MV-4-11 (cell line): ENCODE measurements around the gene RGS9BP.
A peak's percentile ranks its signal among the peaks of the same experiment; 100 is the strongest.
"Not testable (repeated sequence)": the region's sequence is repeated elsewhere in the genome, so short reads cannot be mapped to it uniquely, and the experiment has no call there.

ENCODE experiments used
- DNase-seq: peaks from one replicate; lab custom pipeline; 2025; lab: John Stamatoyannopoulos, UW

Gene RGS9BP, protein sequence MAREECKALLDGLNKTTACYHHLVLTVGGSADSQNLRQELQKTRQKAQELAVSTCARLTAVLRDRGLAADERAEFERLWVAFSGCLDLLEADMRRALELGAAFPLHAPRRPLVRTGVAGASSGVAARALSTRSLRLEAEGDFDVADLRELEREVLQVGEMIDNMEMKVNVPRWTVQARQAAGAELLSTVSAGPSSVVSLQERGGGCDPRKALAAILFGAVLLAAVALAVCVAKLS

DNA sequence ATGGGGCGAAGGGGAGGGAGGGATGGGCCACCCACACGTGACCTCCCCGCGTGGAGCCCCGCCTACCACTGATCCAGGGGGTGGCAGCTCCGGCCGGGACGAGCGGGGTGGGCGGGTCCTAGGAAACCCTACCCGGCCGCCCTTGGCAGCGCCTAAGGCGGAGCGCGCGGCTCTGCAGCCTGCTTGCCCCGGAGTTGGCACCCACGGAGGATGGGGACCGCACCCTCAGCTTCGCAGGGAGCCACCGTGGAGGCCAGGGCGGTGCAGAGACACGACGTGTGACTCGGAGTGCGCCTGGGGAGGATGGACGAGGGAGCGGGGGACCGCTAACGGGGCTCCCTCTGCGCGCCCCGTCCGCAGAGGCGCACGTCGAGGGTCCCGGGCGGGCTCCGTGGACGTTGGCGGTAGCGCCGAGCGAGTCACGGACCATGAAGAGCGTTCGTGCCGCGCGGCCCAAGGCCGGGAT lies at the start of gene RGS9BP:
TSS of gene RGS9BP (plus strand) at position 129 of the 466 bp plus-strand sequence. CDS start 416 bp downstream, outside the sequence.
- DNase-seq, result peak; percentile 82

DNA sequence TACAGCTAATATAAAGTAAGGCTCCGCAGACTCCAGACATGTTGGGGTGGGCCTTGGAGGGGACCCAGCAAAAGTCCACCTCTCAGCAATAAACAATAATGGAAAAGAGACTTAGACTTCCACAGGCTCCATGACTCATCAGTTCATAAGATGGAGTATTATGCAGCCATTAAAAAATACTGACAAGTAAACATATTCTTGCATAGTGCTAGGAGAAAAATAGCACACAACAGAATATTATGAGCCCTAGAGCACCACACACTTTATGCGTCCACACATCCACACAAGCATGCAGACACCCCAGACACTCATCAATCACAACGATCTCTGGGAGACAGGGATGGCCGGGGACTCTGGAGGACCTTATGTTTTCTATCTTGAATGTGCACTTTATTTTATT lies 48.7 kb upstream of the RGS9BP start:
- DNase-seq, result no peak

GRCh38 chr19:32627714-32628270 lies 47.9 kb upstream of the RGS9BP start:
- no peak for DNase-seq

GRCh38 chr19:32630338-32630737 lies 45.3 kb upstream of the RGS9BP start:
- peak; percentile 41 for DNase-seq

DNA sequence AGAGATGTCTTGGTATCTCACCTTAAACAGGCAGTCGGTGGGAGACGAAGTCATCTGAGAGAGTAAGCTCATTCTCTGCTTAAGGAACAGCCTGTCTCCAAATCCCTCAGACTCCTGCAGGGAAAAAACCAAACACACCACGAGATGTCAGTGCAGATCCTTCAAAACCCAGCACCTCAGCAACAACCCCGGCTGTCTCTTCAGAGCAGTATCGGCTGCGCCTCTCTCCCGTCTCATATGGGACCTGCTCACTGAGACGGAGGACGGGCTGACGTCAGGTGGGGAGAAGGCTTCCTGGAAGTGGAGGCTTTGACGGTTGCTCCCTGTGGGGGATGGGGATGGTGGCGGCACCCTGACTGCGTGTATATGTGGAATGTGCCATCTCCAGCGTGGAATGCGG lies 44.3 kb upstream of the RGS9BP start:
- DNase-seq, result no peak

GRCh38 chr19:32637480-32637879 lies 38.2 kb upstream of the RGS9BP start:
- no peak for DNase-seq

DNA sequence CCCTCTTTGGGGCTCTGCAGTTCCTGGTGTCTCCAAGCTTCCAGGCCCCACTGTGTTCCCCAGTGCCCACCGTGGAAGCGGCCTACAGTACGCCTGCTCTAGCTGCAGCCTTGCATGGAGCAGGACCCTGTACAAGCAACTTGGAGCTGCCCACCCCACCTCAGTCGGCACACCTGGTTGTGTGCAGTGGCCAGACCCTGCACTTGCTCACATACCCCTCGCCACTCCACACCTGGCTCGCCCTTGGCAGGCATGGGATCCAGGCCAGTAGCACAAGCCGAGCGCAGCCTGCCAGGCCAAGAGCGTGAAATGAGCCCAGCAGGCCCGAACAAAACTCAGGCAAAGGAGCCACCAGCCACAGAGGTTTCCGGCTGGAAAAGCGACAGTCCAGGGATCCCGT lies 37.0 kb upstream of the RGS9BP start:
- DNase-seq, result no peak

DNA sequence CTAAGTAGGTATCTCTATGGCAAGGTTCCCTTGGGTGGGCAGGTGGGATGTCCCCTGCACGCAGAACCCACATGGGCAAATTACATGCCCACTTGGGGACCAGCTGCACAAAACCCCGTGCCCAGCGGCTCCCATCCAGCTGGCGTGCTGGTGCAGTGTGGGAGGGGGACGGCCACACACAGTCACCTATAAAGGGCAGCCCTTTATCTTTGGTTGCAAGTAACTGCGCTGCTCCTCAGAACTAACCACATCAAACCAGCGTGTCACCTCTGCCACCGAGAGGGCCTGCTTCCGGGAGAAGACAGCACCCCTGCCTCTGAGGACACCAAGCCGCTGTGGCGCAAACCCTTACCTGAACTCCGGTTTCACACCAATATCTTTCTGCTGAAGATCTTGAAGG lies 32.9 kb upstream of the RGS9BP start:
- no peak for DNase-seq

GRCh38 chr19:32646556-32646955 lies 29.1 kb upstream of the RGS9BP start:
- no peak for DNase-seq

DNA sequence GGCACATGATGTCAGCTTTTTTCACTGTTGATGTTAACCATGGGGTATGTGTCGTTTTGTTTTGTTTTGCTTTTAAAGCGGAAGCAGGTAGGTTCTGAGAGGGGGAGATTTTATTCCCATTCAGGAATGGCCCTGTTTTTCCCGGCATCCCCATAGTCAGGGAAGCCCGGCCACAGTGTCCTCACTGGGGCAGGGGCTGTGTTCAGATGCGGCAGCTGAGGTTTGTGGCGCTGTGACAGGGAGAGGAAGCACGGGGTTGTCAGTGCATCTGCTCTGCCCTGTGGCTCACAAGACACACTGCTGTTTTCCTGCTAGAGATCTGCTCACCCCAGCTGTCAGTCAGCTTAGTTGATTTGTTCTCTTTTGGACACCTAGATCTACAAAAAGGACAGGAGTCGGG lies 28.3 kb upstream of the RGS9BP start:
- DNase-seq, result no peak

GRCh38 chr19:32649751-32650150 lies 25.9 kb upstream of the RGS9BP start:
- DNase-seq, result no peak

DNA sequence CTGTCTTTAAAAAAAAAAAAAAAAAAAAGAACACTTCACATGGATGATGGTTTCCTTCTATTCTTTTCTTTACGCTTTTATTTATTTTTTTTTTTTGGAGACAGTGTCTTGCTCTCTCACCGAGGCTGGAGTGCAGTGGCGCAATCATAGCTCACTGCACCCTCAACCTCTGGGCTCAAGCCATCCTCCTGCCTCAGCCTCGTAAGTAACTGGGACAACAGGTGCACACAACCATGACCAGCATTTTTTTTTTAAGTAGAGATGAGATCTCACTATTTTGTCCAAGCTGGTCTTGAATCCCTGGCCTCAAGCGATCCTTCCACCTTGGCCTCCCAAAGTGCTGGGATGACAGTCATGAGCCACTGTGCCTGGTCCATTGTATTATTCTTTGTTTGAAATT lies 25.0 kb upstream of the RGS9BP start:
- peak; percentile 24 for DNase-seq

GRCh38 chr19:32651729-32652140 lies 23.9 kb upstream of the RGS9BP start:
- DNase-seq, result peak; percentile 56

GRCh38 chr19:32652331-32652730 lies 23.3 kb upstream of the RGS9BP start:
- DNase-seq, result not testable (repeated sequence)

DNA sequence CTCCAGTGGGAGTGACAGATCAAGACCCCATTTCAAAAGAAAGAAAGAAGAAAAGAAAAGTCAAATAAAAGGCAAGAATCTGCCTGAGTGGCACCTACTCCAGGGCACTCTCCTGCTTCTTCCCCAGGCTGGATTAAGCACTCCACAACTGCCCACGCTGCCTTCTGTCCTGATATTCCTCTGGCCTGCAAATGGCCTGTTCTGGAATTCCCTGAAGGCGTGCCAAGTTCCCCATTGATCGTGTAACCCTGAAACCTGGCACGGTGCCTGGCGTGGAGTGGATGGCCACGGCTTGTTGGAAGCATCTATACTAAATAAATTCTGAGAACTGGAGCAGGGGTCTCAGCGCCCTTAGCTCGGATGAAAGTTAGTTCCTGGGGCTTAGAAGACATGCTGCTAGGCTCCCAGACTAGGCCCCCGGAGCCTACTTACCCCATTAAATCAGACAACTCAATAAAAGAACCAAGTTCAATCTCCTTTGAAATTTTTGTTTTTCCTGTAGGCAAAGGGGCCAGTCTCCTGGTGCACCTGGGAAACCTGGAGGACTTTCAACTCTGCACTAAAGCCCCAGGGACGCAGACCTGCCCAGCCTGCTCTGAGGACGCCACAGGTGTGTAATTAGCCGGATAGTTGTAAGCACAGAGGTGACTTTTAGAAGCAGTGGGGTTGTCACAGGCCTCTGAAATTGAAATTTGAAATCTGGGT lies 22.6 kb upstream of the RGS9BP start:
- no peak for DNase-seq

DNA sequence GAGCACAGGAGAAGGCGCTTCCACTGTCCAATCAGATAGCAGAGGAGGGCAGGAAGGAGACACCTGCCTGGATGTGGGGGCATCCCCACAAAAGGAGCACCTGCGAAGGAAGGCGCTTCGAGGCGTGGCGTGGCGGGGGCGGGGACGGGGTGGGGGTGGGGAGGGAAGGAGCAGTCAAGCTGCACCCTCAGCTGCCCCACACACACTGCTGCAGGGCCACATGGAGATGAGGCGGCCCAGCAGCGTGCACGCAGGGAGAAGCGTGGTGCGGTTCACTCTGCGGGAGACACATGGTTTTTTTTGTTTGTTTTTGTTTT lies 22.1 kb upstream of the RGS9BP start:
- DNase-seq, result no peak

DNA sequence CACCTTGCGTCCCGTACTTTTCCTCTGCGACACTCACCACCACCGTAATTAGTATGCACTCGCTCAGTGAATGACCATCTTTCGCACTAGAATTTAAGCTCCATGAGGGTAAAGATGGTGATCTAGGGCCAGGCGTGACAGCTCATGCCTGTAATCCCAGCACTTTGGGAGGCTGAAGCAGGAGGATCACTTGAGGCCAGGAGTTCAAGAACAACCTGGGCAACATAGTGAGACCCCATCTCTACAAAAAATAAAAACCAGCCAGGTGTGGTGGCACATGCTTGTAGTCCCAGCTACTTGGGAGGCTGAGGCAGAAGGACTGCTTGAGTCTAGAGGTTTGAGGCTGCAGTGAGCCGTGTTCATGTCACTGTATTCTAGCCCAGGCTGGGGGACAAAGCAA lies 19.3 kb upstream of the RGS9BP start:
- not testable (repeated sequence) for DNase-seq

- no peak for DNase-seq
Measured at GRCh38 chr19:32658075-32658474, 17.6 kb upstream of the RGS9BP start.

- no peak for DNase-seq
Measured at GRCh38 chr19:32658527-32658926, 17.1 kb upstream of the RGS9BP start.

DNA sequence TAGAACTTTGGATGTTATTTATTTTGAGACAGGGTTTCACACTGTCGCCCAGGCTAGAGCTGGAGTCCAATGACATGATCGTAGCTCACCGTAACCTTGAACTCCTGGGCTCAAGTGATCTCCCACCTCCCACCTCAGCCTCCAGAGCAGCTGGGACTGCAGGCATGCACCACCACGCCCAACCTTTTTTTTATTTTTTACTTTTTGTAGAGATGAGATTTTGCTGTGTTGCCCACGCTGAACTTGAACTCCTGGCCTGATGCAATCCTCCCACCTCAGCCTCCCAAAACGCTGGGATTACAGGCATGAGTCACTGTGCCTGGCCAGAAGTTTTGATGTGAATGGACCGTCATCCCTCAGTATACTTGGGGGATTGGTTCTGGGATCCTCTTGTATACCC lies 14.3 kb upstream of the RGS9BP start:
- DNase-seq, result no peak

DNA sequence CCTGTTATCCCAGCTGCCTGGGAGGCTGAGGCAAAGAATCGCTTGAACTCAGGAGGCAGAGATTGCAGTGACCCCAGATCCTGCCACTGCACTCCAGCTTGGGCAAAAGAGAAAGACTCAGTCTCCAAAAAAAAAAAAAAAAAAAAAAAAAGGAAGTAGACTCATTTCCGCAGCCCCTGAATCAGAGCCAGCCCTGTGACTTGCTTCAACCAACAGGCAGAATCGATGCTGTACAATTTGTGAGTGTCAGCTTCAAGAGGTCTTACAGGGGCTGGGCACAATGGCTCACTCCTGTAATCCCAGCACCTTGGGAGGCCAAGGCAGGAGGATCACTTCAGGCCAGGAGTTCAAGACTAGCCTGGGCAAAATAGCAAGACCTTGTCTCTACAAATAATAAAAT lies 13.5 kb upstream of the RGS9BP start:
- peak; percentile 76 for DNase-seq

GRCh38 chr19:32666084-32666483 lies 9.6 kb upstream of the RGS9BP start:
- DNase-seq, result no peak

GRCh38 chr19:32669310-32669709 lies 6.3 kb upstream of the RGS9BP start:
- peak; percentile 32 for DNase-seq
